DMS114 treated with DMSO at 0.1 percent for 48 hours (cell line): ENCODE measurements around the gene LGALS8.
"Not testable (repeated sequence)": the region's sequence is repeated elsewhere in the genome, so short reads cannot be mapped to it uniquely, and the experiment has no call there.

Experiments used
- DNase-seq: peaks from one replicate; lab custom pipeline; 2025; ENCODE audit not compliant: unreplicated experiment; lab: John Stamatoyannopoulos, UW

LGALS8 gene

GRCh38 chr1:236540813-236541465 is 17.2 kb downstream of the LGALS8 start:
- no peak for DNase-seq

- no peak for DNase-seq
These were observed 17.9 kb downstream of the LGALS8 start for GRCh38 chr1:236541710-236542109.

GRCh38 chr1:236543065-236543669 is 19.4 kb downstream of the LGALS8 start:
- DNase-seq: no peak

- no peak for DNase-seq
These were observed 21.9 kb downstream of the LGALS8 start for GRCh38 chr1:236545621-236546169.

GRCh38 chr1:236548452-236548851 is 24.7 kb downstream of the LGALS8 start:
- no peak for DNase-seq

- DNase-seq: no peak
These were observed 27.4 kb downstream of the LGALS8 start for GRCh38 chr1:236550961-236551851.

- no peak for DNase-seq
These were observed 28.3 kb downstream of the LGALS8 start for GRCh38 chr1:236552096-236552495.

- DNase-seq: no peak
These were observed 29.1 kb downstream of the LGALS8 start for GRCh38 chr1:236552901-236553300.

- no peak for DNase-seq
These were observed 29.6 kb downstream of the LGALS8 start for GRCh38 chr1:236553370-236553769.

GRCh38 chr1:236556606-236557005 is 32.8 kb downstream of the LGALS8 start:
- no peak for DNase-seq

- no peak for DNase-seq
These were observed 34.3 kb downstream of the LGALS8 start for GRCh38 chr1:236558081-236558480.

GRCh38 chr1:236558846-236559245 is 35.1 kb downstream of the LGALS8 start:
- no peak for DNase-seq

GRCh38 chr1:236560213-236560771 is 36.5 kb downstream of the LGALS8 start:
- no peak for DNase-seq

GRCh38 chr1:236561976-236562375 is 38.2 kb downstream of the LGALS8 start:
- no peak for DNase-seq

- DNase-seq: no peak
These were observed 41.7 kb downstream of the LGALS8 start for GRCh38 chr1:236565530-236565929.

- no peak for DNase-seq
These were observed 44.6 kb downstream of the LGALS8 start for GRCh38 chr1:236568285-236568894.

GRCh38 chr1:236575523-236575922 is 51.7 kb downstream of the LGALS8 start:
- DNase-seq: no peak

GRCh38 chr1:236576004-236576403 is 52.2 kb downstream of the LGALS8 start:
- peak; percentile 2 for DNase-seq

GRCh38 chr1:236577041-236577440 is 53.3 kb downstream of the LGALS8 start:
- DNase-seq: not testable (repeated sequence)

GRCh38 chr1:236578661-236579060 is 54.9 kb downstream of the LGALS8 start:
- DNase-seq: no peak

GRCh38 chr1:236580404-236580803 is 56.6 kb downstream of the LGALS8 start:
- DNase-seq: not testable (repeated sequence)
